Stimulated activated CD8-positive, alpha-beta memory T cell treated with anti-CD3 and anti-CD28 coated beads, Interleukin-4, amount 100 ng/mL, for 24 hours (primary cell): ENCODE measurements around the gene OXA1L.
"Not testable (repeated sequence)": the region's sequence is repeated elsewhere in the genome, so short reads cannot be mapped to it uniquely, and the experiment has no call there.

Source experiments
- DNase-seq: peaks from one replicate; pipeline ENCODE4 v3.0.0-alpha.2; 2020; ENCODE audit warnings: low read depth

OXA1L gene

DNA sequence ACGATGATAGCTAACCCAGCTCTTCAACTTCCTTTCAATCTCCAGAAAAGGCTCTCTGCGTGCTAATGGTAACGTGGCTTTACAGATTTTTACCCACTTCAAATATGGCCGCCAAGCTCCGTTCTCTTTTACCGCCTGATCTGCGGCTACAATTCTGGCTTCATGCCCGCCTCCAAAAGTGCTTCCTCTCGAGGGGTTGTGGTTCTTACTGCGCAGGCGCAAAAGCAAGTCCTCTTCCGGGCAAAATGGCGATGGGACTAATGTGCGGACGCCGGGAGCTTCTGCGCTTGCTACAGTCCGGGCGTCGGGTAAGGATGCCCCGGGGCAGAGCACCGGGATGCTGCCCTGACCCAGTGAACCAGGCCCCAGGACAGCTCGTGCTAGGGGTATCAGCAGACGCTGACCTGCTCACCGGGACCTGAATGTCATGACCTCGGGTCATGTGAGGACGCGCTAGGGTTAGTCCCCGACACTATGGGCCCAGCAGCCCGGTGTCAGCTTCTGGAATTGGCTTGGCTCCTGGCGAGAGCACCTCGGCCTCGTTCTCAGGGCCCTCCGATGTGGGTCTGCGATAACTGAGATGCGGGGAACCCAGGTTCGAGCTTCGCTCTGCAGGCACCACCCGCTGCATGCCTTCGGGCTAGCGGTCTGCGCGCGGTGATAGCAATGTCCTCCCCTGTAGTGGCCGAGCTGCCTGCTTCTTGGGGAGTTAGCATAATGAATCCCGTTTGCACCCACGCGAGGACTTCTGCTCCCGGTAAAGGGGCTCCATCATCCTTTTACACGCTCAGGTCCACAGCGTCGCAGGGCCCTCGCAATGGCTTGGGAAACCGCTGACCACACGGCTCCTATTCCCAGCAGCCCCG lies at the start of gene OXA1L:
Gene OXA1L (plus strand): TSS at position 232 of the 866 bp plus-strand sequence. CDS start 14 bp downstream, at position 246.
- DNase-seq: peak; percentile 90

DNA sequence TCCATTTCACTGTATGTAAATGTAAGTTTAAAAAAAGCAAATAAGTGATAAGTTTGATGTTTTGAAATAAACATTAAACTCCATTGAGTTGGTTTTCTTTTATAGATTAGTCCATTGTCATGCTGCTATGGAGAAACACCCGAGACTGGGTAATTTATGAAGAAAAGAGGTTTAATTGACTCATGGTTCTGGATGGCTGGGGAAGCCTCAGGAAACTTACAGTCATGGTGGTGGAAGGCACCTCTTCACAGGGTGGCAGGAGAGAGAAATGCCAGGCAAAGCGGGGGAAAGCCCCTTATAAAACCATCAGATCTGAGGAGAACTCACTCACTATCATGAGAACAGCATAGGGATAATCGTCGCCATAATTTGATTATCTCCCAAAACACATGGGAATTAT lies 48.4 kb upstream of the OXA1L start:
- DNase-seq: no peak

- DNase-seq: no peak
Observed at GRCh38 chr14:22721213-22721612, 45.3 kb upstream of the OXA1L start.

DNA sequence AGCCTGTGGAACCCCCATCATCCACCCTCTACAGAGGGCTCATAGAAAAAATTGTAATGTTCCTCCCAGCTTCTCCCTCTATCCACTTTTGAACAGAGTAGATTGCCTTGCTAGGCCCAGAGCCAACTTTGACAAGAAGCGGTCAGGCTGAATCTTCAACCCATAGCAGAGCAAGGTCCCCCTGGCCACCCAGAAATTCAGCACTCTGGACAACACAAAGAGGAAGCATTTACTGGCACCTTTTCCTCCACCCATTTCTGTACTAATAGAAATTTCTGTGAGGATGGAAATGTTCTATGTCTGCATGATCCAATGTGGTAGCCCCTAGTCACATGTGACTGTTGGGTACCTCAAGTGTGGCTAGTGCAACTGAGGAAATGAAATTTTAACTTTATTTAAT lies 42.7 kb upstream of the OXA1L start:
- DNase-seq: no peak

GRCh38 chr14:22724847-22725246 lies 41.6 kb upstream of the OXA1L start:
- DNase-seq: not testable (repeated sequence)

DNA sequence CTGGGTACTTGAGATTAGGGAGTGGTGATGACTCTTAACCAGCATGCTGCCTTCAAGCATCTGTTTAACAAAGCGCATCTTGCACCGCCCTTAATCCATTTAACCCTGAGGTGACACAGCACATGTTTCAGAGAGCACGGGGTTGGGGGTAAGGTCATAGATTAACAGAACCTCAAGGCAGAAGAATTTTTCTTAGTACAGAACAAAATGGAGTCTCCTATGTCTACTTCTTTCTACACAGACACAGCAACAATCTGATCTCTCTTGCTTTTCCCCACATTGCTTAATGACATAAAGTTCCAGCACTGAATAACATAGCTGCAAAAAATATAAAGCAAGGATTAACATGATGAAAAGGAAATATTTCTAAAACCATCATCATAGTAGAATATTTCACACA lies 41.1 kb upstream of the OXA1L start:
- not testable (repeated sequence) for DNase-seq

- DNase-seq: no peak
Observed at GRCh38 chr14:22726012-22726411, 40.5 kb upstream of the OXA1L start.

DNA sequence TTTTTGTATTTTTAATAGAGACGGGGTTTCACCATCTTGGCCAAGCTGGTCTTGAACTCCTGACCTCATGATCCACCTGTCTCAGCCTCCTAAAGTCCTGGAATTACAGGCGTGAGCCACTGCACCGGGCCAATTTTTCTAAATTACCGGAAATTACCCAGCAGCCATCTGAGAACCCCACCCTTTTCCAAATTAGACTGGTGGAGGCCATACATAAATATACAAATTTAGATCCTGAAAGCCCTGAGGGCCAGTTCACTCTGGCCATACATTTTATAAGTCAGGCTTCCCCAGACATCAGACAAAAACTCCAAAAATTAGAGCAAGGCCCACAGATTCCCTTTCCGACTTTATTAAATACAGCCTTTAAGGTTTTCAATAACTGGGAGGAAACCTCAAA lies 34.4 kb upstream of the OXA1L start:
- not testable (repeated sequence) for DNase-seq

DNA sequence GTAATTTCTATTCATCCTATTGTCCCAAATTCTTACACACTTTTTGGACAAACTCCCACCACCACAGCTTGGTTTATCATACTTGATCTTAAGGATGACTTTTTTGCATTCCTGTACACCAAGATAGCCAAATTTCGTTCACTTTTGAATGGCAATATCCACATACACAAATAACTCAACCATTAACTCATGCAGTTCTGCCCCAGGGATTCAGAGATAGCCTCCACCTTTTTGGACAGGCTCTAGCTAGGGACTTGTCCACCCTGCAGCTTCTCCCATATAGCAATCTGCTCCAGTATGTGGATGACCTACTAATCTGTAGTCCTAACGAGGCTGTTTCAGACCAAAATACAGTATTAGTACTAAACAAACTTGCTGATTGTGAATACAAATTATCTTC lies 32.7 kb upstream of the OXA1L start:
- no peak for DNase-seq

GRCh38 chr14:22735096-22735495 lies 31.4 kb upstream of the OXA1L start:
- no peak for DNase-seq

GRCh38 chr14:22736384-22736783 lies 30.1 kb upstream of the OXA1L start:
- DNase-seq: not testable (repeated sequence)

- no peak for DNase-seq
Observed at GRCh38 chr14:22737052-22737451, 29.4 kb upstream of the OXA1L start.

GRCh38 chr14:22739423-22739822 lies 27.1 kb upstream of the OXA1L start:
- DNase-seq: no peak

DNA sequence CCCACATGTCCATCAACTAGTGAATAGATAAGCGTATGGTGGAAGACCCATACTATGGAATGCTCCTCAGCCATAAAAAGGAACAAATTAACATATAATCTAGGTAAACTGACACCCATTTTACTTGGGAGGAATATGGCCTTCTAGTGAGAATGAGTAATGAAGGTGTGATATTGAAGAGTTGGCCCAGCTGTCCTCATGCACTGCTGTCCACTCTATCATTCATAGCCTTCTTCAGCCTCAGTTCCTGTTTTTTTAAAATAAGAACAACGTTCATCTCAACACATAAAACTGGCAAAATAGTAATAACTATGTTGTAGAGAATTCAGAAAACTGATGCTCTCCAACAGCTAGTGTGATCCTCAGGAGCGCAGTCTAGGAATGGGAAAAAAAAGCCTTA lies 26.5 kb upstream of the OXA1L start:
- DNase-seq: no peak

GRCh38 chr14:22747769-22748168 lies 18.7 kb upstream of the OXA1L start:
- no peak for DNase-seq

- DNase-seq: no peak
Observed at GRCh38 chr14:22748206-22748605, 18.3 kb upstream of the OXA1L start.

DNA sequence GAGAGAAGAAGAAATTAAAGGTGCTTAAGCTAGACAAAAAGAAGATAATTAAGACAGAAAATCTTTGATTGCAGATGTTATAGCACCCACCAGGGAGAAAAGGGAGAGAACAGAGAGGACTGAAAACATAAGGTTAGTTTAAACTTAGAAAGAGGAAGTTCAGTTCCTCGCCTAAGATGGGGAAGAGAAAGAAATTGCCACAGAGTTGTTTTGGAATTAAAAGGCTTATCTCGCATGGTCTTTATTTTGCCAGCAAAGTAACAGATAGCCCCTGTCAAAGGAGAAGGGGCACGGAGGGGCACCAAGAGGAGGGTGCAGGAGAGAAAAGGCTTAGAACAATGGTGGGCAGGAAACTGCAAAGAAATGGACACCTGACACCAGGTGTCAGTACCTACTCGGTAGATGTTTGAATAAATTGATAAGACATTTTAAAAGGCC lies 17.8 kb upstream of the OXA1L start:
- DNase-seq: no peak

DNA sequence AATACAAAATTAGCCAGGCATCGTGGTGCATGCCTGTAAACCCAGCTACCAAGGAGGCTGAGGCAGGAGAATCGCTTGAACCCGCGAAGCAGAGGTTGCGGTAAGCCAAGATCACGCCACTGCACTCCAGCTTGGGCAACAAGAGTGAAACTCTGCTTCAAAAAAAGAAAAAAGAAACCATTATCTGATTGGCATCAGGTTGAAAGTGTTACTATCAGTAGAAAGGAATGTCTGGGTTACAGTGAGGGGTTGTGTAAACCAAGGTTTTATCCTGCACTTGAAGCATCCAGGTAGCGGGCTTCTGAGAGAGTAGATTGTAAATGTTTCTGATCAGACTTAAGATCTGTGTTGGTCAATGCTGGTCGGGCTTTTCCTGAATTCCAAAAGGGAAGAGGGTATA lies 14.1 kb upstream of the OXA1L start:
- DNase-seq: no peak

DNA sequence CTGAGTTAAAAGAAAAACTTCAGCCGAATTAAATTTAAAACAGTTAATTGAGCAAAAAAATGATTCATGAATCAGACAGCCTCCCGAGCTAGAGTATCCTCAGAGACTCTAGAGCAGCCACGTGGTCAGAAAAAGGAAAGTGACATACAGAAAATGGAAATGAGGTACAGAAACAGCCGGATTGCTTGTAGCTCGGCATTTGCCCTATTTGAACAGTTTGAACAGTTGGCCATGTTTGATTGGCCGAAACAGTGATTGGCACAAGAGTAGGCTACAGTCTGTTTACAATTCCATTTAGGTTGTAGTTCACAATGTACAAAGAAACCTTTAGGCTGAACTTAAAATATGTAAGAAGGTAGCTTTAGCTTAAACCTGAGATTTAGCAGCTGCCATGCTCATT lies 12.9 kb upstream of the OXA1L start:
- DNase-seq: no peak

GRCh38 chr14:22757972-22758650 lies 8.4 kb upstream of the OXA1L start:
- DNase-seq: not testable (repeated sequence)

DNA sequence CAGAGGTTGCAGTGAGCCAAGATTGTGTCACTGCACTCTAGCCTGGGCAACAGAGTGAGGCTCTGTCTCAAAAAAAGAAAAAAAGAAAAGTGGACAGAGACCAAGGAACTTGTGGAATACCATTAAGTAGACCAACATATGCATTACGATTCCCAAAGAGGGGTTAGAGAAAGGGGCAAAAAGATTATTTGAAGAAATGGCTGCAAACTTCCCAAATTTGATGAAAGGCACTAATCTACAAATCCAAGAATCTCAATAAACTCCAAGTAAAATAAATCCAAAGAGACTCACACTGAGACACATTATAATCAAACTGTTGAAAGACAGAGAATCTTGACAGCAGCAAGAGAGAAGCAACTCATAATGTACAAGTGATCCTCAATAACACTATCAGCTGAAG lies 4.8 kb upstream of the OXA1L start:
- DNase-seq: no peak

GRCh38 chr14:22764382-22764781 lies 2.1 kb upstream of the OXA1L start:
- DNase-seq: no peak

GRCh38 chr14:22767323-22767589 lies 768 bp downstream of the OXA1L start:
- DNase-seq: no peak

DNA sequence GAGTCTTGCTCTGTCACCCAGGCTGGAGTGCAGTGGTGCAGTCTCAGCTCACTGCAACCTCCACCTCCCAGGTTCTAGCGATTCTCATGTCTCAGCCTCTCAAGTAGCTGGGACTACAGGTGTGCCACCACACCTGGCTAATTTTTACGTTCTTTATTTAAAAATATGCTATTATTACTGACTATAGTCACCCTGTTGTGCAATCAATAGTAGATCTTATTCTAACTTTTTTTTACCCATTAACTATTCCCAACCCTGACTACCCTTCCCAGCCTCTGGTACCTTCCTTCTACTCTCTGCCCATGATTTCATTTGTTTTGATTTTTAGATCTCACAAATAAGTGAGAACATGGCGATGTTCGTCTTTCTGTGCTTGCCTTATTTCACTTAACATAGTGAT lies 2.5 kb downstream of the OXA1L start:
- DNase-seq: no peak
